Chondrocyte (in vitro differentiated cells): ENCODE data around the gene TAF15. TPM values are rescaled to one million over a fixed set of nuclear protein-coding genes. Genes with fewer than 3 reads are reported as not detected.
A peak's percentile ranks its signal among the peaks of the same experiment; 100 is the strongest.

Source experiments
- DNase-seq: peaks from one replicate; pipeline ENCODE4 v3.0.0; 2021; ENCODE audit warnings: mixed read lengths, low spot score
- H3K27ac Mint-ChIP-seq: one replicate; pipeline ENCODE4 v1.8.0; 2021; ENCODE audit warnings: mild to moderate bottlenecking, moderate library complexity, mixed read lengths; ENCODE audit not compliant: unreplicated experiment
- H3K27me3 Mint-ChIP-seq: 2 replicates; pipeline ENCODE4 v1.8.0; 2021; ENCODE audit warnings: low read depth, mixed read lengths
- H3K36me3 Mint-ChIP-seq: 2 replicates; pipeline ENCODE4 v1.8.0; 2021; ENCODE audit warnings: low read depth, mixed read lengths
- H3K4me1 Mint-ChIP-seq: 2 replicates; pipeline ENCODE4 v1.8.0; 2021; ENCODE audit warnings: low read depth, mild to moderate bottlenecking, mixed read lengths
- H3K4me3 Mint-ChIP-seq: one replicate; pipeline ENCODE4 v1.8.0; 2021; ENCODE audit warnings: mild to moderate bottlenecking, moderate library complexity, mixed read lengths; ENCODE audit not compliant: unreplicated experiment
- H3K9me3 Mint-ChIP-seq: 2 replicates; pipeline ENCODE4 v1.8.0; 2021; ENCODE audit warnings: low read depth, mixed read lengths
- total RNA-seq: library from RNA; stranded (reverse); gene quantifications from 3 replicates; pipeline ENCODE4 v1.2.1, GENCODE V29; 2021
- TF ChIP-seq, protein P1 (sequence below): fragments of 200-600 bp; sonication (generic); IDR thresholded peaks from 2 replicates; pipeline ENCODE4 v1.5.0; 2021; ENCODE audit warnings: antibody characterized with exemption, mild to moderate bottlenecking, moderate library complexity

TAF15 gene
- total RNA-seq, 1 donor from 2014 or later, result 135 TPM

DNA sequence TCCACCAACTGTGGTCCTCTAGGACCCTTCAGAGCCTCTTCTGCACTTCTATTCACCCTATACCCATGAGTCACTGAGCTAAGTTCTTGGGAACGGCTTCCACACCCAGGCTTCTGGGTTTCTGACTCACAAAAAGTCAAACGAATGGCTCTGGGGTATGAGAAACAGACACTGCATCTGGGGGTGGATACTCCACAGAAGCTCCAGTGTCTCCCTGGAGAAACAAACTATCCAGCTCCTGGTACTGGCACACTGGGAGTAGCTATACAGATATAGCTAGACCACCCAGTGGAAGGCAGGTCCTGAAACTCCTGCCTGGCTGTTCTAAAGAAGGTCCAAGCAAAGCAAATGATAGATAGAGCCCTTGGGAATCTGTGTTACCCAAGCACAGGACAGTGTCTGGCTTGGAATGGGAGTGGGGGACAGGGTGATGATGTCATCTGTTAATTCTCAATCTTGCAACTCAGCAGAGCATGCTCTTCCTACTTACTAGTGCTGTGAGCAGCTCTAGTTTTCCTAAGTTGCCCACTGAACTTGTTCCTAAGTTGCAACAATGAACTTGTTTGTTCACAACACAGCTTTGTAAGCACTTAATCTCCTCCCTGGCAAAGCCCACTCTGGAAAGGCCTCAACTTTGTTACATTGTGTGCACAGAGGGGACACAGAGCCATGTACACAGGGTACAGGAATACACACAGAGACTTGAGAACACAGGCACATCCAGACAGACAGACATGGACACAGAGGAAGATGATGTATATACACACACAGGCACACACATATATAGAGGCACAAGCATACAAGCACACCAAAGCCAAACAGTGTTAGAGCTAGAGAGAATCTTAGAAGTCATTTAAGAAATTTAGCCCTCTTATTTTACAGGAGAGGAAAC, 20.6 kb upstream of the TAF15 start:
- H3K27ac Mint-ChIP-seq, result peak overlapping the region; percentile 97

DNA sequence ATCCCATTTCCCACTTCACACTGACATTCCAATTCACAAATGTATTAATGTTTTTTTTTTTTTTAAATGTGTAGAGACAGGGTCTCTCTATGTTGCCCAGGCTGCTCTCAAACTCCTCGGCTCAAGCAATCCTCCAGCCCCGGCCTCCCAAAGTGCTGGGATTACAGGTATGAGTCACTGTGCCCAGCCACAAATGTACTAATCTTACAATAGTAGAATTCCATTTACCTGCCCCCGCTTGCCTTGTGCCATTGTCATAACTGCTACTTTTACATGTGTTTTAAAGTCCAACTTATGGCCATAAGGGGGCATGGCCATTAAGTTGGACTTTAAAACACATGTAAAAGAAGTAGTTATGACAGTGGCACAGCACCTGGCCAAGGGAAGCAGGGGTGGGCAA, 18.4 kb upstream of the TAF15 start:
- TF ChIP-seq, protein P1, sequence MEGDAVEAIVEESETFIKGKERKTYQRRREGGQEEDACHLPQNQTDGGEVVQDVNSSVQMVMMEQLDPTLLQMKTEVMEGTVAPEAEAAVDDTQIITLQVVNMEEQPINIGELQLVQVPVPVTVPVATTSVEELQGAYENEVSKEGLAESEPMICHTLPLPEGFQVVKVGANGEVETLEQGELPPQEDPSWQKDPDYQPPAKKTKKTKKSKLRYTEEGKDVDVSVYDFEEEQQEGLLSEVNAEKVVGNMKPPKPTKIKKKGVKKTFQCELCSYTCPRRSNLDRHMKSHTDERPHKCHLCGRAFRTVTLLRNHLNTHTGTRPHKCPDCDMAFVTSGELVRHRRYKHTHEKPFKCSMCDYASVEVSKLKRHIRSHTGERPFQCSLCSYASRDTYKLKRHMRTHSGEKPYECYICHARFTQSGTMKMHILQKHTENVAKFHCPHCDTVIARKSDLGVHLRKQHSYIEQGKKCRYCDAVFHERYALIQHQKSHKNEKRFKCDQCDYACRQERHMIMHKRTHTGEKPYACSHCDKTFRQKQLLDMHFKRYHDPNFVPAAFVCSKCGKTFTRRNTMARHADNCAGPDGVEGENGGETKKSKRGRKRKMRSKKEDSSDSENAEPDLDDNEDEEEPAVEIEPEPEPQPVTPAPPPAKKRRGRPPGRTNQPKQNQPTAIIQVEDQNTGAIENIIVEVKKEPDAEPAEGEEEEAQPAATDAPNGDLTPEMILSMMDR, result no peak
- Mint-ChIP-seq H3K9me3 (no peaks in the 10 kb centered on the region), H3K27me3 (peaks cover 1% of the 10 kb centered on the region), H3K4me1 (peaks cover 58% of the 10 kb centered on the region), H3K36me3 (no peaks in the 10 kb centered on the region), H3K27ac (no peak overlapping the region), H3K4me3 (no peak overlapping the region)
- DNase-seq, result no peak

More for the DNA sequence above, 20.6 kb upstream of the TAF15 start:
- DNase-seq, result no peak
- Mint-ChIP-seq H3K27me3 (no peaks in the 10 kb centered on the region), H3K4me1 (peaks cover 65% of the 10 kb centered on the region), H3K4me3 (no peak overlapping the region), H3K36me3 (no peaks in the 10 kb centered on the region), H3K9me3 (no peaks in the 10 kb centered on the region)
- TF ChIP-seq, protein P1, result no peak

DNA sequence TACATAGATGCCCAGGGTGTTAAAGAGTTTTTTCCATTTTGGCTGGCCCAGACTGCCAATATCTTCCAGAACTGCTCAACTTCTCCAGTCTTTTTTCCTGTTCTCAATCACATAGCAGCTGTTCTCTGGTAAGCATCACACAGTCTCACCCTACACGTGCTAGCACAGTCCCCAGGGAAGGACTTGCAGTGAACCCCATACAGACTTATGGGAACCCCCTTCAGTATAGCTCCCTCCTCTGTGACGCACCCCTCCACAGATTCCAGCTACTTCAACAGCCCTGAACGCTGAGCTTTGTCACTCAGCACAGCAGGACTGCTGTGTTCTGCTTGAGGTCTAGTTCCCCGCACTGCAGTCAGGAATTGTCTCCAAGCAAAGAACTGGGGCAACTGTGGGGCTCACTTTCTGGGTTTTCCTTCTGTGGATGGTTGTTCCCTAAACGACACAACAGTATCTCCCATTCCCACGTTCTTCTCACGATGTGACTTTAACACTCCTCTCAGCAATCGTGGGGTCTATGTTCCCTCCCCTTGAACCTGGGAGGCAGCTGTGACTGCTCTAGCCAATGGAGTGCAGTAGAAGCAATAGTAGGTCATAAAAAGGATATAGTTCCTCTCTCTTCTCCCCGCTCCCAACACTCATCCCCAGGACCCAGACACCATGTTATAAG, 17.5 kb upstream of the TAF15 start:
- H3K36me3 Mint-ChIP-seq, result no peaks in the 10 kb centered on the region
- TF ChIP-seq, protein P1, result no peak
- H3K9me3 Mint-ChIP-seq, result no peaks in the 10 kb centered on the region
- no peak for DNase-seq
- peaks cover 1% of the 10 kb centered on the region for H3K27me3 Mint-ChIP-seq
- no peak overlapping the region for H3K4me3 Mint-ChIP-seq
- H3K27ac Mint-ChIP-seq, result no peak overlapping the region
- peaks cover 58% of the 10 kb centered on the region for H3K4me1 Mint-ChIP-seq

- peaks cover 50% of the 10 kb centered on the region for H3K4me1 Mint-ChIP-seq
- TF ChIP-seq, protein P1, result no peak
- no peaks in the 10 kb centered on the region for H3K9me3 Mint-ChIP-seq
- no peak for DNase-seq
- H3K4me3 Mint-ChIP-seq, result no peak overlapping the region
- no peak overlapping the region for H3K27ac Mint-ChIP-seq
- H3K27me3 Mint-ChIP-seq, result peaks cover 1% of the 10 kb centered on the region
- no peaks in the 10 kb centered on the region for H3K36me3 Mint-ChIP-seq
Observed at GRCh38 chr17:35793257-35793656, 16.0 kb upstream of the TAF15 start.

- TF ChIP-seq, protein P1, result peak; percentile 23
- peak within 1 kb of the TSS; percentile 70 for H3K4me3 Mint-ChIP-seq
- peak within 1 kb of the TSS; percentile 54 for H3K27ac Mint-ChIP-seq
- peaks cover 1% of the 10 kb centered on the region for H3K27me3 Mint-ChIP-seq
- peaks cover 55% of the 10 kb centered on the region for H3K4me1 Mint-ChIP-seq
- no peaks in the 10 kb centered on the region for H3K36me3 Mint-ChIP-seq
- H3K9me3 Mint-ChIP-seq, result no peaks in the 10 kb centered on the region
- DNase-seq, result no peak
Observed at GRCh38 chr17:35795007-35795870, 14.0 kb upstream of the TAF15 start, which contains the start of gene MMP28. Gene MMP28, minus strand, starts transcription at chr17:35795641. Its CDS starts 264 bp downstream, at chr17:35795377.
